GM18870 (cell line): Measurements from ENCODE around the gene AQP6.

Source experiments
- ATAC-seq: cut with Tn5 transposase; IDR thresholded peaks from one replicate; pipeline ENCODE4 v1.9.1; 2021; ENCODE audit warnings: moderate library complexity; ENCODE audit not compliant: unreplicated experiment

Gene AQP6

GRCh38 chr12:49942921-49943624 is 29.7 kb upstream of the AQP6 start:
- ATAC-seq, result no peak

GRCh38 chr12:49943625-49943960 is 29.2 kb upstream of the AQP6 start:
- ATAC-seq, result no peak

GRCh38 chr12:49944046-49944445 is 28.7 kb upstream of the AQP6 start:
- no peak for ATAC-seq

GRCh38 chr12:49944718-49945117 is 28.0 kb upstream of the AQP6 start:
- no peak for ATAC-seq

- ATAC-seq, result peak; percentile 58
Measured at GRCh38 chr12:49945394-49946080, 27.2 kb upstream of the AQP6 start.

GRCh38 chr12:49946086-49946485 is 26.7 kb upstream of the AQP6 start:
- no peak for ATAC-seq

GRCh38 chr12:49946497-49946896 is 26.2 kb upstream of the AQP6 start:
- ATAC-seq, result no peak

- ATAC-seq, result no peak
Measured at GRCh38 chr12:49947593-49948226, 25.0 kb upstream of the AQP6 start.

GRCh38 chr12:49948866-49949845 is 23.6 kb upstream of the AQP6 start:
- ATAC-seq, result no peak

- no peak for ATAC-seq
Measured at GRCh38 chr12:49949866-49950265, 22.9 kb upstream of the AQP6 start.

- ATAC-seq, result no peak
Measured at GRCh38 chr12:49950273-49951251, 22.2 kb upstream of the AQP6 start, which contains the start of gene AQP2. Gene AQP2, plus strand, starts transcription at chr12:49950737. Its CDS starts 94 bp downstream, at chr12:49950831.

- no peak for ATAC-seq
Measured at GRCh38 chr12:49951411-49952240, 21.1 kb upstream of the AQP6 start.

- no peak for ATAC-seq
Measured at GRCh38 chr12:49952391-49953055, 20.2 kb upstream of the AQP6 start.

- no peak for ATAC-seq
Measured at GRCh38 chr12:49953151-49953550, 19.6 kb upstream of the AQP6 start.

GRCh38 chr12:49953961-49954846 is 18.5 kb upstream of the AQP6 start:
- no peak for ATAC-seq

GRCh38 chr12:49954863-49955830 is 17.6 kb upstream of the AQP6 start:
- ATAC-seq, result no peak
